Liver (tissue), 3 donors: Measurements from ENCODE around the gene HSD17B3.

Experiments
- ATF3 ChIP-seq: IDR thresholded peaks from 2 replicates; pipeline ENCODE4 v1.6.1; 2016; ENCODE audit warnings: antibody characterized with exemption
- CTCF ChIP-seq: fragments of 150-350 bp; IDR thresholded peaks from 2 replicates; pipeline ENCODE4 v1.5.1; 2017; ENCODE audit warnings: improper control_type of control experiment, low read depth, low read length; ENCODE audit not compliant: missing input control
- EGR1 ChIP-seq, 2 donors: IDR thresholded peaks; 2 replicates each; pipeline ENCODE4 v1.6.1; 2016 to 2018; ENCODE audit warnings: antibody characterized with exemption in 2 of 2, low read depth in 2 of 2
- GABPA ChIP-seq, 2 donors: IDR thresholded peaks in 1 of 2; conservative IDR thresholded peaks in 1 of 2; 2 replicates each; pipeline ENCODE4 v1.6.1; 2016; ENCODE audit warnings: antibody characterized with exemption in 2 of 2, mild to moderate bottlenecking in 1 of 2, moderate library complexity in 1 of 2
- HNF4A ChIP-seq, 2 donors: conservative IDR thresholded peaks; 2 replicates each; pipeline ENCODE4 v1.6.1; 2016; ENCODE audit warnings: antibody characterized with exemption in 2 of 2, mild to moderate bottlenecking in 2 of 2
- JUND ChIP-seq, 2 donors: IDR thresholded peaks; 2 replicates each; pipeline ENCODE4 v1.6.1; 2016; ENCODE audit warnings: antibody characterized with exemption in 2 of 2
- MAX ChIP-seq: IDR thresholded peaks from 2 replicates; pipeline ENCODE4 v1.6.1; 2016; ENCODE audit warnings: antibody characterized with exemption
- RAD21 ChIP-seq, 2 donors: IDR thresholded peaks; 2 replicates each; pipeline ENCODE4 v1.6.1; 2016; ENCODE audit warnings: antibody characterized with exemption in 2 of 2, mild to moderate bottlenecking in 2 of 2
- RXRA ChIP-seq, 2 donors: IDR thresholded peaks; 2 replicates each; pipeline ENCODE4 v1.6.1; 2017 to 2018; ENCODE audit warnings: antibody characterized with exemption in 2 of 2, mild to moderate bottlenecking in 1 of 2
- TAF1 ChIP-seq: conservative IDR thresholded peaks from 2 replicates; pipeline ENCODE4 v1.6.1; 2016; ENCODE audit warnings: antibody characterized with exemption, mild to moderate bottlenecking
- YY1 ChIP-seq: IDR thresholded peaks from 2 replicates; pipeline ENCODE4 v1.6.1; 2016; ENCODE audit warnings: antibody characterized with exemption, mild to moderate bottlenecking
- TF ChIP-seq, protein P1 (sequence below): IDR thresholded peaks from 2 replicates; pipeline ENCODE4 v1.6.1; 2016; ENCODE audit warnings: antibody characterized with exemption, mild to moderate bottlenecking
- TF ChIP-seq, protein P2 (sequence below): IDR thresholded peaks from 2 replicates; pipeline ENCODE4 v1.6.1; 2016; ENCODE audit warnings: antibody characterized with exemption
- donor health status: healthy.
- donor health status: healthy.

- no peak for TF ChIP-seq CTCF
- TF ChIP-seq GABPA (IDR thresholded peaks at IDR 0.05 in 1 of 2, conservative IDR thresholded peaks at IDR 0.05 in 1 of 2), result no peak
- TF ChIP-seq YY1, result no peak
- no peak for TF ChIP-seq EGR1 (IDR thresholded peaks at IDR 0.05; ENCODE audit: low read depth in 2 of 2)
- TF ChIP-seq, protein P1, sequence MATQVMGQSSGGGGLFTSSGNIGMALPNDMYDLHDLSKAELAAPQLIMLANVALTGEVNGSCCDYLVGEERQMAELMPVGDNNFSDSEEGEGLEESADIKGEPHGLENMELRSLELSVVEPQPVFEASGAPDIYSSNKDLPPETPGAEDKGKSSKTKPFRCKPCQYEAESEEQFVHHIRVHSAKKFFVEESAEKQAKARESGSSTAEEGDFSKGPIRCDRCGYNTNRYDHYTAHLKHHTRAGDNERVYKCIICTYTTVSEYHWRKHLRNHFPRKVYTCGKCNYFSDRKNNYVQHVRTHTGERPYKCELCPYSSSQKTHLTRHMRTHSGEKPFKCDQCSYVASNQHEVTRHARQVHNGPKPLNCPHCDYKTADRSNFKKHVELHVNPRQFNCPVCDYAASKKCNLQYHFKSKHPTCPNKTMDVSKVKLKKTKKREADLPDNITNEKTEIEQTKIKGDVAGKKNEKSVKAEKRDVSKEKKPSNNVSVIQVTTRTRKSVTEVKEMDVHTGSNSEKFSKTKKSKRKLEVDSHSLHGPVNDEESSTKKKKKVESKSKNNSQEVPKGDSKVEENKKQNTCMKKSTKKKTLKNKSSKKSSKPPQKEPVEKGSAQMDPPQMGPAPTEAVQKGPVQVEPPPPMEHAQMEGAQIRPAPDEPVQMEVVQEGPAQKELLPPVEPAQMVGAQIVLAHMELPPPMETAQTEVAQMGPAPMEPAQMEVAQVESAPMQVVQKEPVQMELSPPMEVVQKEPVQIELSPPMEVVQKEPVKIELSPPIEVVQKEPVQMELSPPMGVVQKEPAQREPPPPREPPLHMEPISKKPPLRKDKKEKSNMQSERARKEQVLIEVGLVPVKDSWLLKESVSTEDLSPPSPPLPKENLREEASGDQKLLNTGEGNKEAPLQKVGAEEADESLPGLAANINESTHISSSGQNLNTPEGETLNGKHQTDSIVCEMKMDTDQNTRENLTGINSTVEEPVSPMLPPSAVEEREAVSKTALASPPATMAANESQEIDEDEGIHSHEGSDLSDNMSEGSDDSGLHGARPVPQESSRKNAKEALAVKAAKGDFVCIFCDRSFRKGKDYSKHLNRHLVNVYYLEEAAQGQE, result no peak
- no peak for TF ChIP-seq HNF4A (conservative IDR thresholded peaks at IDR 0.05)
- TF ChIP-seq, protein P2, sequence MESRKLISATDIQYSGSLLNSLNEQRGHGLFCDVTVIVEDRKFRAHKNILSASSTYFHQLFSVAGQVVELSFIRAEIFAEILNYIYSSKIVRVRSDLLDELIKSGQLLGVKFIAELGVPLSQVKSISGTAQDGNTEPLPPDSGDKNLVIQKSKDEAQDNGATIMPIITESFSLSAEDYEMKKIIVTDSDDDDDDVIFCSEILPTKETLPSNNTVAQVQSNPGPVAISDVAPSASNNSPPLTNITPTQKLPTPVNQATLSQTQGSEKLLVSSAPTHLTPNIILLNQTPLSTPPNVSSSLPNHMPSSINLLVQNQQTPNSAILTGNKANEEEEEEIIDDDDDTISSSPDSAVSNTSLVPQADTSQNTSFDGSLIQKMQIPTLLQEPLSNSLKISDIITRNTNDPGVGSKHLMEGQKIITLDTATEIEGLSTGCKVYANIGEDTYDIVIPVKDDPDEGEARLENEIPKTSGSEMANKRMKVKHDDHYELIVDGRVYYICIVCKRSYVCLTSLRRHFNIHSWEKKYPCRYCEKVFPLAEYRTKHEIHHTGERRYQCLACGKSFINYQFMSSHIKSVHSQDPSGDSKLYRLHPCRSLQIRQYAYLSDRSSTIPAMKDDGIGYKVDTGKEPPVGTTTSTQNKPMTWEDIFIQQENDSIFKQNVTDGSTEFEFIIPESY, result no peak
- TF ChIP-seq ATF3, result no peak
- no peak for TF ChIP-seq RAD21 (IDR thresholded peaks at IDR 0.05)
- no peak for TF ChIP-seq JUND (IDR thresholded peaks at IDR 0.05)
- TF ChIP-seq TAF1, result no peak
- no peak for TF ChIP-seq MAX
- no peak for TF ChIP-seq RXRA (IDR thresholded peaks at IDR 0.05)
These were observed 114.8 kb downstream of the HSD17B3 start for GRCh38 chr9:96187151-96187555.
